OCI-LY7 (cell line): ENCODE results near the gene CDRT15.

Experiments
- CTCF ChIP-seq: fragments of 200-600 bp; sonication (generic); conservative IDR thresholded peaks from 2 replicates; pipeline ENCODE4 v1.5.1; 2014; ENCODE audit warnings: mild to moderate bottlenecking, antibody characterized with exemption, low read length, moderate library complexity, mixed read lengths
- EZH2phosphoT487 ChIP-seq: fragments of 200-600 bp; sonication (generic); IDR thresholded peaks from 2 replicates; pipeline ENCODE4 v1.6.1; 2018; ENCODE audit warnings: low read depth, borderline replicate concordance, mild to moderate bottlenecking, mixed run types, antibody characterized with exemption, low read length, moderate library complexity, mixed read lengths

GRCh38 chr17:14209215-14209614, 27.4 kb downstream of the CDRT15 start:
- TF ChIP-seq CTCF: no peak
- no peak for TF ChIP-seq EZH2phosphoT487
